ENCODE results near the gene DNAJB13.
A peak's percentile ranks its signal among the peaks of the same experiment; 100 is the strongest.
"Not testable (repeated sequence)": the region's sequence is repeated elsewhere in the genome, so short reads cannot be mapped to it uniquely, and the experiment has no call there.

Gene DNAJB13

GRCh38 chr11:73978576-73979086 is 27.8 kb downstream of the DNAJB13 start:
- no peak for DNase-seq

- peak; percentile 91 for DNase-seq
Measured at GRCh38 chr11:73980001-73980961, 29.5 kb downstream of the DNAJB13 start.

GRCh38 chr11:73981051-73981805 is 30.4 kb downstream of the DNAJB13 start:
- DNase-seq = peak; percentile 30

- peak; percentile 90 for DNase-seq
Measured at GRCh38 chr11:73982595-73982989, 31.8 kb downstream of the DNAJB13 start, which contains the start of gene UCP2. TSS of gene UCP2 (minus strand) at chr11:73982843. CDS start at chr11:73978378, 4,465 bp downstream.

- DNase-seq = peak; percentile 96
Measured at GRCh38 chr11:73982990-73983740, 32.3 kb downstream of the DNAJB13 start.

GRCh38 chr11:73983741-73984538 is 33.1 kb downstream of the DNAJB13 start:
- DNase-seq = peak; percentile 39

- not testable (repeated sequence) for DNase-seq
Measured at GRCh38 chr11:73985661-73986060, 34.8 kb downstream of the DNAJB13 start.

- DNase-seq = no peak
Measured at GRCh38 chr11:73988227-73988626, 37.4 kb downstream of the DNAJB13 start.

GRCh38 chr11:73989156-73989555 is 38.3 kb downstream of the DNAJB13 start:
- peak; percentile 25 for DNase-seq

- DNase-seq = no peak
Measured at GRCh38 chr11:73990730-73991129, 39.9 kb downstream of the DNAJB13 start.

- peak; percentile 48 for DNase-seq
Measured at GRCh38 chr11:73991471-73992006, 40.7 kb downstream of the DNAJB13 start.

GRCh38 chr11:73995247-73995646 is 44.4 kb downstream of the DNAJB13 start:
- peak; percentile 86 for DNase-seq

GRCh38 chr11:73995731-73996130 is 44.9 kb downstream of the DNAJB13 start:
- peak; percentile 83 for DNase-seq

- DNase-seq = no peak
Measured at GRCh38 chr11:73996161-73996747, 45.4 kb downstream of the DNAJB13 start.

- no peak for DNase-seq
Measured at GRCh38 chr11:73997120-73997770, 46.4 kb downstream of the DNAJB13 start.

GRCh38 chr11:73998846-73999575 is 48.2 kb downstream of the DNAJB13 start:
- DNase-seq = no peak

- no peak for DNase-seq
Measured at GRCh38 chr11:73999581-74000306, 48.9 kb downstream of the DNAJB13 start.

GRCh38 chr11:74000307-74001133 is 49.7 kb downstream of the DNAJB13 start:
- DNase-seq = no peak
